ENCODE results near the gene NPAS3.

The NPAS3 gene

GRCh38 chr14:33435911-33436689 is 497.4 kb downstream of the NPAS3 start:
- DNase-seq (ENCODE audit: low read depth in 2 of 2) = no peak

GRCh38 chr14:33441633-33442032 is 503.0 kb downstream of the NPAS3 start:
- no peak for DNase-seq (ENCODE audit: low read depth in 2 of 2)

- DNase-seq (ENCODE audit: low read depth in 2 of 2) = no peak
Observed at GRCh38 chr14:33444136-33444535, 505.5 kb downstream of the NPAS3 start.

- no peak for DNase-seq (ENCODE audit: low read depth in 2 of 2)
Observed at GRCh38 chr14:33449268-33449667, 510.6 kb downstream of the NPAS3 start.

GRCh38 chr14:33449703-33450395 is 511.2 kb downstream of the NPAS3 start:
- DNase-seq (ENCODE audit: low read depth in 2 of 2) = no peak

- no peak for DNase-seq (ENCODE audit: low read depth in 2 of 2)
Observed at GRCh38 chr14:33450416-33450815, 511.7 kb downstream of the NPAS3 start.

GRCh38 chr14:33451211-33451610 is 512.5 kb downstream of the NPAS3 start:
- DNase-seq (ENCODE audit: low read depth in 2 of 2) = no peak

GRCh38 chr14:33452995-33453394 is 514.3 kb downstream of the NPAS3 start:
- no peak for DNase-seq (ENCODE audit: low read depth in 2 of 2)

GRCh38 chr14:33454022-33454595 is 515.4 kb downstream of the NPAS3 start:
- no peak for DNase-seq (ENCODE audit: low read depth in 2 of 2)

GRCh38 chr14:33454707-33455106 is 516.0 kb downstream of the NPAS3 start:
- no peak for DNase-seq (ENCODE audit: low read depth in 2 of 2)

- no peak for DNase-seq (ENCODE audit: low read depth in 2 of 2)
Observed at GRCh38 chr14:33455654-33456345, 517.1 kb downstream of the NPAS3 start.

- no peak for DNase-seq (ENCODE audit: low read depth in 2 of 2)
Observed at GRCh38 chr14:33457021-33457420, 518.3 kb downstream of the NPAS3 start.

GRCh38 chr14:33457617-33458016 is 518.9 kb downstream of the NPAS3 start:
- no peak for DNase-seq (ENCODE audit: low read depth in 2 of 2)

- DNase-seq (ENCODE audit: low read depth in 2 of 2) = no peak
Observed at GRCh38 chr14:33460164-33460563, 521.5 kb downstream of the NPAS3 start.

- no peak for DNase-seq (ENCODE audit: low read depth in 2 of 2)
Observed at GRCh38 chr14:33461036-33461435, 522.4 kb downstream of the NPAS3 start.

- no peak for DNase-seq (ENCODE audit: low read depth in 2 of 2)
Observed at GRCh38 chr14:33463731-33464130, 525.1 kb downstream of the NPAS3 start.

- no peak for DNase-seq (ENCODE audit: low read depth in 2 of 2)
Observed at GRCh38 chr14:33464254-33464962, 525.7 kb downstream of the NPAS3 start.

- DNase-seq (ENCODE audit: low read depth in 2 of 2) = no peak
Observed at GRCh38 chr14:33465846-33466700, 527.4 kb downstream of the NPAS3 start.

- no peak for DNase-seq (ENCODE audit: low read depth in 2 of 2)
Observed at GRCh38 chr14:33467971-33468370, 529.3 kb downstream of the NPAS3 start.

- DNase-seq (ENCODE audit: low read depth in 2 of 2) = no peak
Observed at GRCh38 chr14:33469898-33470297, 531.2 kb downstream of the NPAS3 start.

- DNase-seq (ENCODE audit: low read depth in 2 of 2) = no peak
Observed at GRCh38 chr14:33471776-33472175, 533.1 kb downstream of the NPAS3 start.
